HG02870 (cell line): Measurements from ENCODE around the gene TFAP2D.

Experiments
- ATAC-seq: cut with Tn5 transposase; IDR thresholded peaks from one replicate; pipeline ENCODE4 v1.9.1; 2021; ENCODE audit warnings: mild to moderate bottlenecking, moderate library complexity; ENCODE audit not compliant: unreplicated experiment

TFAP2D gene

GRCh38 chr6:50713226-50713625, at the start of gene TFAP2D:
TFAP2D (plus strand) TSS chr6:50713526; CDS start chr6:50714056, 530 bp downstream.
- no peak for ATAC-seq

DNA sequence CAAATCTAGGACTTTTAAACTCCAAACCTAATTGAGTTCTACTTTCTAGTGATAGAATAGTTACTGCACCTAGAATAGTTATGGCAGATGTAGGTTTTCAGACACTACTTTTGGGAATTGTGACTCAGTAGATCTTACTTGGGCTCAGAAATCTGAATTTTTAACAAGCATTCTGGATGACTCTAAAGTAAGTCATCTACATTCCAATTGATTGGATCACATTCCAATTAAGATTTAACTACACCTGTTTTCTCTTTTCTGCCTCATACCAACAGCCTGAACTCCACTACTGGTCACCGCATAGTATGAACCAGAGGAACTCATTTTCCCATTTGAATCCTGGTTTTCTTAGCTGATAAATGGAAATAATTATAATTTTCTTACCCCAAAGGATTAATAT, 49.5 kb upstream of the TFAP2D start:
- ATAC-seq = no peak

DNA sequence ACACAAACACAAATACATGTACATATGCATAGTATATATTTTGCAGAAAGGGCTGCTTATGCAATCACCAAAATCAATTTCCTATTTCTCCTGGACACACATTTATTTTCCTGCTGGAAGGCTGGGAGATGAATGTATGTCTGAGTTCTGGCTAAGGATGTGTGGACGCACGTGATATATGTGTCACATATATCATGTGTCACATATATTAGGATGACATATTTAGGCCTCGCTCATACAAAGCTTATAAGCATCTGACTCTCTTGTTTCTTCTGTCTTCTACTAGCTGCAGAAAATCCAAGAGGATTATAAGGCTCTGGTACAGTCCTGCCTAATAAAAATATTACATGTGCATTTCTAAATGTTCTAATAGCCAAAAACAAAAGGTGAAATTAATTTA, 47.2 kb upstream of the TFAP2D start:
- no peak for ATAC-seq

GRCh38 chr6:50681213-50681824, 32.0 kb upstream of the TFAP2D start:
- no peak for ATAC-seq

DNA sequence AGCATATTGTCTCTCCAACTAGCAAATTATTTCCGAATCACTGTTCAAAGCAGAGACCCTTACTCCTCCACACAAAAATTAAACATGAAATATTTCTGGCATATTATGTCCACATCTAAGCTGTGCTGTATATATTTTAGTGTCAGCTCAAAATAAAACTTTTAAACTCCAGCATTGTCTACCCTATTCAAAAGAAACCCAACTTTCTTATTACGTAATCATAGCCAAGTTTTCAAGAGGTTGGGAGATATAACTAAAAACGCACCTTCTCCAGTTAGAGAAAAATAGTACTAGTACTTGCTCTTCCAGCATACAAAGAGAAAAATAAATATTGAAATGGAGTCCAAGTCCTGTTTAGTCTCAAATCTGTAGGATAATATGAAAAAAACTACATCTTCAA, 24.1 kb upstream of the TFAP2D start:
- no peak for ATAC-seq

DNA sequence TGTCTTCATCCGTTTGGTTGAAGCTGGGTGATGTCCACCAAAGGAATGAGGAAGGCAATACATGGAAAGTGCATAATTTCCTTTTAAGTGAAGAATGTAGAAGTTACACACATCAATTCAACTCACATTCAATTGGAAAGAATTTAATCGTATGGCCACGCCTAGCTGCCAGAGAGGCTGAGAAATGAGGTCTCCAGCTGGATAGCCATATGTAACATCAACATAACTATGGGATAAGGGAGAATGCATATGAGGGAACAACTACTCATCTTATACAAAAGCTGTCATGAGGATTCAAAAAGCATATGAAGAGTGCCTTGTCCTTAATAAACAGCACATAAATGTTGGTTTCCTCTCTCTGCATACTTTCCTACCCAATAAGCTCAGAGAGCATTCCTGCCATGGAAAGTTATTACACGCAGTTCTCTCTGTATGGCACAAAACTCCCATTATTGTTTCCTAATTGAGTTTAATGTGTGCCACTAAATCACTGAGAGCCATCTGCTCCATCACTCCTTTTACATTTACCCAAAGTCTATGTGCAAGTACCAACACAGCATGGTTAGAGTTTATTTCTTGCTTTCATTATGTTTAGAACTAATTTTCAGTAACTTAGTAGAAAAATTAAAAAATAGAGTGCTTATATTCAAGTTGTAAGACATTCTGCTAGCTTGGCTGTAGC, 21.4 kb upstream of the TFAP2D start:
- ATAC-seq = no peak

- ATAC-seq = no peak
These were observed 14.8 kb upstream of the TFAP2D start for GRCh38 chr6:50698546-50698945.

DNA sequence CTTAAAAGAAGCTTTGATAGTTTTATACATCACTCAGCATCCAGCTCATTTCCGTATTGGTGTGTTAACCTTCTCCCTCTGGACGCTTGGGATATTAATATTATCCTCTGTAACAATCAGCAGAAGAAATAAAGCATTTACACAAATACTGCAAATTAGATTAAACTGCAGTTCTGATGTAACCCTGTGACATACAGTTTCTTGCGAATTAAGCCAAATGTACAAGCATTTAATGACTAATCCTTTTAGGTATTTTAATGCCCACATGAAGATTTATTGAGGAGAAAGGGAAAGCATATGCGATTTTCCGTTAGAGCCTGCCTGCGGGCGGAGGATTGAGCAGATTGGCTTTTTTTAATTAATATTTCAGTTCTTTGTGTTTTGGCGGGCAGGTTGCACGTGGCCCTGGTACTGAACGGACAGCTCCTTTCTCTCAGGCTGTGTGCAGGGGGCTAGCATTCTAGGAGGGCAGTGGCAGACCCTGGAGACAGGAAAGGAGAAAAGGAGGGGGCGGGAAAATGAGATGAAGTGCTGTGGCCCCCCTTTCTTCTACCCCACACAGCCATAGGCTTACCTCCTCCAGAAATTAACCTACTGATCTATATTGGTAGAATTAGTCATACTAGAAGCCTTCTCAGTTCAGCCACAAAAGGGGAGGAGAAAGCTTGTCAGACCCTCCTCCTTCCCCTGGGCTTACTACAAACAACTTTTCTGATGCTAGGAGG, 14.1 kb upstream of the TFAP2D start:
- ATAC-seq = peak; percentile 71

DNA sequence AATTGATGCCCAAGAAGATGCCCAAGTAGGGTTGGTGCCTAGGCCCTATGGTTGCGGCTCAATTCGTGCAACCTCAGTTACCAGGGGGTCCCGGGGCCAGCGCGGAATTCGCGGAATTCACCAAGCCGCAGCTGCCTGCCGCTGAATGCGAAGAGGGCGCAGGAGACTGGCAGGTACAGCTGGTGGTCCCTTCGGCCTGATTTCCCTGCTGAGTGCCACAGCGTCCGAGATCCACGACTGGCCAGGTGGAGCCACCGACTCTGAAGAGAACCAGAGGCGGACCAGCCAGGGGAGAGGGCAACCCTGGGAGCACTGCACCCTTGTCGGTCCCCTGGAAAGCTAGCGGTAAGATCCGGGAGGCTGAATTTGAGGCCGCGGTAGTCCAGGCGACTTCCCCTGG, 6.8 kb upstream of the TFAP2D start:
- ATAC-seq = no peak

GRCh38 chr6:50707191-50707590, 6.1 kb upstream of the TFAP2D start:
- ATAC-seq = no peak

- ATAC-seq = no peak
These were observed 5.5 kb upstream of the TFAP2D start for GRCh38 chr6:50707652-50708300.

DNA sequence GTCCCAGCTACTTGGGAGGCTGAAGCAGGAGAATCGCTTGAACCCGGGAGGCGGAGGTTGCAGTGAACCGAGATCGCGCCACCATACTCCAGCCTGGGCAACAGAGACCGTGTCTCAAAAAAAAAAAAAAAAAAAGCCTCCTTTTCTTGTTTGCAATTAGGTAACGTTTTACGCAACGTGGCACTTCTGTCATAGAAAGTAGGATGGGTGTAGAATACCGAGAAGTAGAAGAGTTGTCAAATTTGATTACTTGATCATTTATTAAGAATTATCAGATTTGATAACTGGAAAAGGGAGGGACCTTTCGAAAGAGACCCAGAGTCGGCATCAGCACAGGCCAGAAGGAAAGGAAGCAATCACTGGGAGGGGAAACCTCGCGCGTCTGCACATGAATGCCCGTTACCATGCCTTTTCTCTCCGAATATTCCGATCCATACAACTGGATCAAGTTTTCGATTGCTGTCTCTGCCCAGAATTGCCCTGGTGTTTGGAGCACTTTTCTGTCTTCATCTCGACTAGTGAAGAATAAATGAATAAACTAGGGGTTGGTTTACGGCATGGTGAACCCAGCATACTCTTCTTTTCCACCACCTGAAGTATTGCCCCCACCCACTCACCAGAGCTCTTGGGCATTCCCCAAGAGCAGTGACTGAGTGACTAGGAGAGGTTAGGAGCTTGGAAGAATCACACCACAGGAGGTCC, 4.5 kb upstream of the TFAP2D start:
- no peak for ATAC-seq

DNA sequence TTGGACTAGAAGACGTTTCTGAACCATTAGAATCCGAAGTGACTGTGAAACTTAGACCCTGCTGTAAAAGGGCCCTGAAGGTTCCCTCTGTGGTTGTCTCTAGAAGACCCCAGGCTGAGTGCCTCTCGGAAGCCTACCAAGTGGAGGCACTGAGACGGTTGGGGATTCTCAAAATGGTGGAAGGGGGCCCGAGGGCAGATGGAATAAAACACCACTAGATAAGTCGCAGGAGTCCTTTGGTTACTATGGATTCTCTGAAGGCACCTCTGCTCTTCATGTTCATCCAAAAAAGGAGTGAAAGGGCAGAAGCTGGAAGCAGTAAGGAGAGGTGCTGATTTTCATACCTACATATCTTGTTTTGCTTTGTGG, 4.0 kb upstream of the TFAP2D start:
- no peak for ATAC-seq

GRCh38 chr6:50711686-50712085, 1.6 kb upstream of the TFAP2D start:
- ATAC-seq = no peak

- ATAC-seq = no peak
These were observed 1.0 kb upstream of the TFAP2D start for GRCh38 chr6:50712291-50712690.

DNA sequence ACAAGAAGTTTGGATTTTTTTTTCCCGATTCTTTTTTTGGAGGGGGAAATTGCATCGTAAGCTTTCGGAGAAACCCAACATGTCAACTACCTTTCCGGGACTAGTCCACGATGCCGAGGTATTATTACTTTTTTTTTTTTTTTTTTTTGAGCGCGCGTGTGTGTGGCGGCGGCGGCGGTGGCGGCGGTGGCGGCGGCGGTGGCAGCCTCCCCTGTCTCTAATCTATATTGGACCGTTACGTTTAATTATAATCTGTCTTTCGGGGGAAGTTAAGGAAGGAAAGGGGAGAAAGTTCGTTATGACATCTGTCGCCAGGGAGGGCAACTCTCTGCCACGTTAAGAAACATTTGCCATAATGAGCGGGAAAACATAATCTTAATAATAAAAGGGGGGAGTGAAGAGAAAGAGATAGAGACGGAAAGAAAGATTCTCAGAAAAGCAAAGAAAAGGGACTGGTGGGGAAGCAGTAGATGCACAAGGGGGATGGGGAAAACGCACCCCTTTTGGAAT, 706 bp downstream of the TFAP2D start:
- ATAC-seq = no peak

GRCh38 chr6:50714487-50715379, 1.4 kb downstream of the TFAP2D start:
- no peak for ATAC-seq

GRCh38 chr6:50716899-50717509, 3.7 kb downstream of the TFAP2D start:
- ATAC-seq = no peak

GRCh38 chr6:50717734-50718457, 4.6 kb downstream of the TFAP2D start:
- ATAC-seq = no peak
